Measurements from ENCODE around the gene SARDH.

Gene SARDH

GRCh38 chr9:133657120-133657661 is 81.0 kb downstream of the SARDH start:
- no peak for TF ChIP-seq CTCF (IDR thresholded peaks at IDR 0.05; ENCODE audit: borderline replicate concordance, control extremely low read depth, extremely low read depth, insufficient read depth, missing control alignments)
- in situ Hi-C loops (cut with MboI; ENCODE audit: low sequenced_read_pairs, unreplicated experiment) = no loop called here
- no peak for DNase-seq (ENCODE audit: low spot score)

- TF ChIP-seq CTCF (IDR thresholded peaks at IDR 0.05; ENCODE audit: borderline replicate concordance, control extremely low read depth, extremely low read depth, insufficient read depth, missing control alignments) = no peak
- DNase-seq (ENCODE audit: low spot score) = no peak
- in situ Hi-C loops (cut with MboI; ENCODE audit: low sequenced_read_pairs, unreplicated experiment) = no loop called here
These were observed 81.7 kb downstream of the SARDH start for GRCh38 chr9:133656211-133657119.

- in situ Hi-C loops (cut with MboI; ENCODE audit: low sequenced_read_pairs, unreplicated experiment) = no loop called here
- DNase-seq (ENCODE audit: low spot score) = no peak
- TF ChIP-seq CTCF (IDR thresholded peaks at IDR 0.05; ENCODE audit: borderline replicate concordance, control extremely low read depth, extremely low read depth, insufficient read depth, missing control alignments) = no peak
These were observed 82.5 kb downstream of the SARDH start for GRCh38 chr9:133655701-133656100.

- DNase-seq (ENCODE audit: low spot score) = no peak
- in situ Hi-C loops (cut with MboI; ENCODE audit: low sequenced_read_pairs, unreplicated experiment) = no loop called here
- no peak for TF ChIP-seq CTCF (IDR thresholded peaks at IDR 0.05; ENCODE audit: borderline replicate concordance, control extremely low read depth, extremely low read depth, insufficient read depth, missing control alignments)
These were observed 83.2 kb downstream of the SARDH start for GRCh38 chr9:133654736-133655657.

- DNase-seq (ENCODE audit: low spot score) = no peak
- no peak for TF ChIP-seq CTCF (IDR thresholded peaks at IDR 0.05; ENCODE audit: borderline replicate concordance, control extremely low read depth, extremely low read depth, insufficient read depth, missing control alignments)
- in situ Hi-C loops (cut with MboI; ENCODE audit: low sequenced_read_pairs, unreplicated experiment) = no loop called here
These were observed 84.5 kb downstream of the SARDH start for GRCh38 chr9:133653638-133654037.

- DNase-seq (ENCODE audit: low spot score) = no peak
- in situ Hi-C loops (cut with MboI; ENCODE audit: low sequenced_read_pairs, unreplicated experiment) = no loop called here
- no peak for TF ChIP-seq CTCF (IDR thresholded peaks at IDR 0.05; ENCODE audit: borderline replicate concordance, control extremely low read depth, extremely low read depth, insufficient read depth, missing control alignments)
These were observed 88.1 kb downstream of the SARDH start for GRCh38 chr9:133650026-133650425.

All from GM13976 (cell line).